KMS-11 (cell line): ENCODE measurements around the gene CACNA2D1.

Experiments used
- H2AFZ ChIP-seq: fragments of 200-600 bp; sonication (generic); 2 replicates; pipeline ENCODE4 v1.6.1; 2016; ENCODE audit warnings: antibody characterized with exemption, mixed run types, low read depth
- H3K27ac ChIP-seq: fragments of 200-600 bp; sonication (generic); 2 replicates; pipeline ENCODE4 v1.6.1; 2016; ENCODE audit warnings: mild to moderate bottlenecking, mixed run types
- H3K27me3 ChIP-seq: fragments of 200-600 bp; sonication (generic); 2 replicates; pipeline ENCODE4 v1.6.1; 2017; ENCODE audit warnings: mild to moderate bottlenecking, low read depth, mixed run types, moderate library complexity; ENCODE audit not compliant: insufficient read depth
- H3K36me3 ChIP-seq: fragments of 200-600 bp; sonication (generic); 2 replicates; pipeline ENCODE4 v1.6.1; 2017; ENCODE audit warnings: mild to moderate bottlenecking, mixed run types; ENCODE audit not compliant: insufficient read depth
- H3K4me1 ChIP-seq: fragments of 200-600 bp; sonication (generic); 2 replicates; pipeline ENCODE4 v1.6.1; 2016; ENCODE audit warnings: mild to moderate bottlenecking, low read depth, mixed run types; ENCODE audit not compliant: poor library complexity, severe bottlenecking
- H3K4me2 ChIP-seq: fragments of 200-600 bp; sonication (generic); 2 replicates; pipeline ENCODE4 v1.7.0; 2016; ENCODE audit warnings: mild to moderate bottlenecking, mixed run types
- H3K4me3 ChIP-seq: fragments of 200-600 bp; sonication (generic); IDR thresholded peaks from 2 replicates; pipeline ENCODE4 v1.6.1; 2017; ENCODE audit warnings: low read depth, low read length, mixed read lengths; ENCODE audit not compliant: insufficient read depth
- H3K79me2 ChIP-seq: fragments of 200-600 bp; sonication (generic); 2 replicates; pipeline ENCODE4 v1.6.1; 2016; ENCODE audit warnings: low read depth, mixed run types; ENCODE audit not compliant: insufficient read depth
- H3K9ac ChIP-seq: fragments of 200-600 bp; sonication (generic); 2 replicates; pipeline ENCODE4 v1.6.1; 2016; ENCODE audit warnings: mild to moderate bottlenecking, mixed run types
- H4K20me1 ChIP-seq: fragments of 200-600 bp; sonication (generic); 2 replicates; pipeline ENCODE4 v1.6.1; 2016; ENCODE audit warnings: mild to moderate bottlenecking, mixed run types; ENCODE audit not compliant: insufficient read depth
- TF ChIP-seq, protein P1 (sequence below): fragments of 200-600 bp; sonication (generic); conservative IDR thresholded peaks from 2 replicates; pipeline ENCODE4 v1.6.1; 2017; ENCODE audit warnings: low read depth, mild to moderate bottlenecking, antibody characterized with exemption, low read length, moderate library complexity, mixed read lengths

Gene CACNA2D1

DNA sequence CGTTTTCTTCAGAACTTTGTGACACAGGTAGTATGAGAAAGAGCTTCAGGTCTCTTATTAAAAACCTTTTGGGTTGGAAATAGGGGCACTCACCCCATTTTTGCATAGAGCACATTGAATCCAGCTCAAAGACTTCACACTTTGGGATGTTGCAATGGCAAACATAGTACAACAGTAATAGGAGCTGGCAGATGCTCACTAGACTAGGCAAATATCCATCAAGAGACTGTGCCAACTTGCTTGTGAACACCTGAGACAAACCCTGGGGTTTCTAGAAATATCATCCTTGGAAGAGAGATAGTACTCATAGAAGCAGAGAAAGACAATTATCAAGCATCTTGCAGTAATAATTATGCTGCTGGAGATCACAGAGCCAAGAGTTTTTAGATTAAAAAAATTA is 280.0 kb downstream of the CACNA2D1 start:
- Histone ChIP-seq H3K27me3 (no peaks in the 10 kb centered on the region), H3K4me3 (no peak overlapping the region), H3K36me3 (no peaks in the 10 kb centered on the region), H2AFZ (no peak overlapping the region), H3K27ac (no peak overlapping the region), H3K4me2 (no peak overlapping the region), H3K9ac (no peak overlapping the region), H3K4me1 (no peaks in the 10 kb centered on the region), H4K20me1 (no peaks in the 10 kb centered on the region), H3K79me2 (no peaks in the 10 kb centered on the region)
- TF ChIP-seq, protein P1, sequence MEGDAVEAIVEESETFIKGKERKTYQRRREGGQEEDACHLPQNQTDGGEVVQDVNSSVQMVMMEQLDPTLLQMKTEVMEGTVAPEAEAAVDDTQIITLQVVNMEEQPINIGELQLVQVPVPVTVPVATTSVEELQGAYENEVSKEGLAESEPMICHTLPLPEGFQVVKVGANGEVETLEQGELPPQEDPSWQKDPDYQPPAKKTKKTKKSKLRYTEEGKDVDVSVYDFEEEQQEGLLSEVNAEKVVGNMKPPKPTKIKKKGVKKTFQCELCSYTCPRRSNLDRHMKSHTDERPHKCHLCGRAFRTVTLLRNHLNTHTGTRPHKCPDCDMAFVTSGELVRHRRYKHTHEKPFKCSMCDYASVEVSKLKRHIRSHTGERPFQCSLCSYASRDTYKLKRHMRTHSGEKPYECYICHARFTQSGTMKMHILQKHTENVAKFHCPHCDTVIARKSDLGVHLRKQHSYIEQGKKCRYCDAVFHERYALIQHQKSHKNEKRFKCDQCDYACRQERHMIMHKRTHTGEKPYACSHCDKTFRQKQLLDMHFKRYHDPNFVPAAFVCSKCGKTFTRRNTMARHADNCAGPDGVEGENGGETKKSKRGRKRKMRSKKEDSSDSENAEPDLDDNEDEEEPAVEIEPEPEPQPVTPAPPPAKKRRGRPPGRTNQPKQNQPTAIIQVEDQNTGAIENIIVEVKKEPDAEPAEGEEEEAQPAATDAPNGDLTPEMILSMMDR = no peak

DNA sequence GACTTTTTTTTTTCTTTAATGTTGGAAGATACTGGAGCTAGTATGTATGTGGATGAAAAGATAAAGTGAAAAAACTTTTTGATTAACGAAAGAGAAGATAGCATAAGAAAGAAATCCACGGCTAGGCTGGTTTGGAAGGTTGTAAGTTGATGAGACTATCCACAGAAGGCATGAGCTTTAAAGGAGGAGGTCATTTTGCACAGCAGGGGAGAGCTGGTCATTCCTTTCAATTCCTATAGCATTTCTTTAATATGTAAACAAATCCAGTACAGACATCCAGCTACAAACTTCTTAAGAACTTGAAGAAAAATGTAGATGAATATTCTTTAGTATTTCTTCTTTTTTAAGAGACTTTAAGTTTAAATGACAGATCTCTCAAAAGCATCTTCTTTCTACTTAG is 281.3 kb downstream of the CACNA2D1 start:
- H3K4me2 ChIP-seq = no peak overlapping the region

GRCh38 chr7:82158327-82158726 is 285.2 kb downstream of the CACNA2D1 start:
- no peak overlapping the region for H3K4me2 ChIP-seq
- no peak overlapping the region for H3K4me3 ChIP-seq
- H2AFZ ChIP-seq = no peak overlapping the region
- no peak overlapping the region for H3K9ac ChIP-seq
- H3K36me3 ChIP-seq = no peaks in the 10 kb centered on the region
- no peaks in the 10 kb centered on the region for H3K27me3 ChIP-seq
- TF ChIP-seq, protein P1 = no peak
- no peak overlapping the region for H3K27ac ChIP-seq
- no peaks in the 10 kb centered on the region for H4K20me1 ChIP-seq
- H3K4me1 ChIP-seq = no peaks in the 10 kb centered on the region
- no peaks in the 10 kb centered on the region for H3K79me2 ChIP-seq

More for the DNA sequence above, 281.3 kb downstream of the CACNA2D1 start:
- H3K79me2 ChIP-seq = no peaks in the 10 kb centered on the region
- no peak overlapping the region for H3K4me3 ChIP-seq
- H3K36me3 ChIP-seq = no peaks in the 10 kb centered on the region
- no peak overlapping the region for H2AFZ ChIP-seq
- no peak overlapping the region for H3K27ac ChIP-seq
- H3K27me3 ChIP-seq = no peaks in the 10 kb centered on the region
- no peaks in the 10 kb centered on the region for H4K20me1 ChIP-seq
- H3K4me1 ChIP-seq = no peaks in the 10 kb centered on the region
- no peak overlapping the region for H3K9ac ChIP-seq
- TF ChIP-seq, protein P1 = no peak

GRCh38 chr7:82156893-82157292 is 286.7 kb downstream of the CACNA2D1 start:
- H3K4me3 ChIP-seq = no peak overlapping the region
- H4K20me1 ChIP-seq = no peaks in the 10 kb centered on the region
- no peaks in the 10 kb centered on the region for H3K4me1 ChIP-seq
- no peaks in the 10 kb centered on the region for H3K27me3 ChIP-seq
- H3K4me2 ChIP-seq = no peak overlapping the region
- H3K27ac ChIP-seq = no peak overlapping the region
- H3K36me3 ChIP-seq = no peaks in the 10 kb centered on the region
- H3K9ac ChIP-seq = no peak overlapping the region
- H2AFZ ChIP-seq = no peak overlapping the region
- TF ChIP-seq, protein P1 = no peak
- H3K79me2 ChIP-seq = no peaks in the 10 kb centered on the region
